Endothelial cell of umbilical vein (primary cell): Measurements from ENCODE around the gene KAT2B. TPM values are rescaled to one million over a fixed set of nuclear protein-coding genes. Genes with fewer than 3 reads are reported as not detected.

Experiments
- BruUV-seq: library from RNA; stranded (reverse); fragments of 400-500 nt; replicated peaks from 2 replicates; lab custom pipeline; 2021; lab: Mats Ljungman, UMichigan
- CTCF ChIA-PET: fragments of 300-600, 350-600 bp; sonication (Branson Sonifier 250); formaldehyde crosslinking; loops from one replicate; lab custom pipeline; 2021; ENCODE audit warnings: antibody characterized with exemption, inconsistent platforms; lab: Charles Lee
- POLR2A ChIA-PET: fragments of 300-600, 350-600 bp; sonication (Branson Sonifier 250); formaldehyde crosslinking; loops from one replicate; lab custom pipeline; 2021; ENCODE audit warnings: antibody characterized with exemption, inconsistent platforms; lab: Charles Lee
- DNase-seq: peaks from one replicate; pipeline ENCODE4 v3.0.0-alpha.2; 2011; ENCODE audit warnings: low read depth, low spot score
- FAIRE-seq: peaks from 2 replicates; lab custom pipeline; 2011; peaks lifted over from hg19 to GRCh38; lab: Jason Lieb, UNC
- H2AFZ ChIP-seq: 2 replicates; pipeline ENCODE4 v1.6.0; 2012; ENCODE audit warnings: low read depth, low read length, control low read depth, inconsistent platforms
- H3K27ac ChIP-seq: 2 replicates; pipeline ENCODE4 v1.5.1; 2011; ENCODE audit warnings: low read depth, mild to moderate bottlenecking, control low read depth, low read length, moderate library complexity; ENCODE audit not compliant: insufficient read depth
- H3K27me3 ChIP-seq, 2 experiments: 2 replicates each; pipeline versions ENCODE4 v1.6.0 to v1.6.1; 2011; ENCODE audit warnings: low read length in 2 of 2, mixed read lengths in 1 of 2; ENCODE audit not compliant: control insufficient read depth in 2 of 2, insufficient read depth in 2 of 2
- H3K36me3 ChIP-seq, 2 experiments: 2 replicates in 1 of 2; 3 replicates in 1 of 2; pipeline ENCODE4 v1.5.1; 2011; ENCODE audit warnings: low read length in 2 of 2, mild to moderate bottlenecking in 1 of 2, moderate library complexity in 1 of 2; ENCODE audit not compliant: control insufficient read depth in 2 of 2, insufficient read depth in 2 of 2; ENCODE audit errors: extremely low read depth in 1 of 2
- H3K4me1 ChIP-seq: 3 replicates; pipeline ENCODE4 v1.5.1; 2011; ENCODE audit warnings: mild to moderate bottlenecking, low read length; ENCODE audit not compliant: control insufficient read depth, insufficient read depth; ENCODE audit errors: extremely low read depth
- H3K4me2 ChIP-seq: 2 replicates; pipeline ENCODE4 v1.6.1; 2011; ENCODE audit warnings: low read length, control low read depth, mixed read lengths; ENCODE audit not compliant: insufficient read depth
- H3K4me3 ChIP-seq, 3 experiments: fragments of 200-600 bp in 1 of 3; sonication (generic), shearing (Covaris generic) in 1 of 3; replicated peaks in 1 of 3; 2 replicates each; pipeline ENCODE4 v1.5.1; 2011 to 2016; ENCODE audit warnings: control low read depth in 3 of 3, low read length in 3 of 3, mild to moderate bottlenecking in 2 of 3, inconsistent platforms in 1 of 3, low read depth in 1 of 3, moderate library complexity in 1 of 3; ENCODE audit not compliant: insufficient read depth in 1 of 3
- H3K79me2 ChIP-seq: 2 replicates; pipeline ENCODE4 v1.6.0; 2012; ENCODE audit warnings: low read length, inconsistent platforms; ENCODE audit not compliant: control insufficient read depth, insufficient read depth
- H3K9ac ChIP-seq: replicated peaks from 2 replicates; pipeline ENCODE3; 2011; ENCODE audit warnings: low read length, control low read depth; ENCODE audit not compliant: insufficient read depth; ENCODE audit errors: extremely low read depth
- H3K9me1 ChIP-seq: replicated peaks from 3 replicates; pipeline ENCODE4 v1.6.0; 2011; ENCODE audit warnings: mild to moderate bottlenecking, low read length; ENCODE audit not compliant: control insufficient read depth, insufficient read depth; ENCODE audit errors: extremely low read depth
- H3K9me3 ChIP-seq: replicated peaks from 2 replicates; pipeline ENCODE4 v1.5.1; 2012; ENCODE audit warnings: low read length, inconsistent platforms; ENCODE audit not compliant: control insufficient read depth, insufficient read depth
- H4K20me1 ChIP-seq: replicated peaks from 2 replicates; pipeline ENCODE3; 2011; ENCODE audit warnings: mild to moderate bottlenecking, low read length; ENCODE audit not compliant: control insufficient read depth, insufficient read depth; ENCODE audit errors: extremely low read depth
- EZH2 ChIP-seq: IDR thresholded peaks from 2 replicates; pipeline ENCODE4 v1.6.1; 2012; ENCODE audit warnings: borderline replicate concordance, low read depth, mild to moderate bottlenecking, moderate library complexity, low read length, inconsistent platforms; ENCODE audit not compliant: severe bottlenecking
- FOS ChIP-seq: IDR thresholded peaks from 2 replicates; pipeline ENCODE4 v1.6.1; 2011; ENCODE audit warnings: mild to moderate bottlenecking, low read length, moderate library complexity, borderline replicate concordance; ENCODE audit not compliant: insufficient read depth
- GATA2 ChIP-seq: IDR thresholded peaks from 2 replicates; pipeline ENCODE4 v1.7.0; 2011; ENCODE audit warnings: low read depth, mild to moderate bottlenecking, moderate library complexity, mixed read lengths, low read length; ENCODE audit not compliant: insufficient read length, insufficient read depth
- JUN ChIP-seq: IDR thresholded peaks from 2 replicates; pipeline ENCODE4 v1.6.1; 2011; ENCODE audit warnings: borderline replicate concordance, low read depth; ENCODE audit not compliant: insufficient read length, insufficient read depth
- MYC ChIP-seq: IDR thresholded peaks from one replicate; pipeline ENCODE4 v1.6.1; 2011; ENCODE audit warnings: mild to moderate bottlenecking, low read depth, low read length
- POLR2A ChIP-seq: IDR thresholded peaks from 2 replicates; pipeline ENCODE4 v1.6.1; 2012; ENCODE audit warnings: low read depth, mild to moderate bottlenecking, control low read depth, low read length
- POLR2AphosphoS5 ChIP-seq: IDR thresholded peaks from 2 replicates; pipeline ENCODE4 v1.6.1; 2012; ENCODE audit warnings: low read depth, mild to moderate bottlenecking, control low read depth, low read length, moderate library complexity; ENCODE audit not compliant: insufficient read depth
- dilution Hi-C: fragments of 300-500 bp; cut with MboI; formaldehyde crosslinking; loops from one replicate; pipeline ENCODE4 v1.15.0; 2019; ENCODE audit warnings: low sequenced_read_pairs; ENCODE audit not compliant: extremely low pct_ligation_motif_present
- intact Hi-C: fragments of 100-400 bp; cut with micrococcal nuclease; formaldehyde crosslinking; loops from one replicate; pipeline ENCODE4 v1.10.0; 2022
- polyA plus RNA-seq, 4 experiments: library from polyadenylated mRNA; depleted of rRNA in 3 of 4; stranded (reverse) in 3 of 4; unstranded in 1 of 4; fragments of >200 nt; gene quantifications; 2 replicates each; pipeline versions ENCODE4 v1.2.1 to v1.2.3, GENCODE V29; 2011 to 2012; ENCODE audit warnings: missing spikeins in 1 of 4
- total RNA-seq: library from RNA; stranded (reverse); gene quantifications from 2 replicates; pipeline ENCODE4 v1.2.3, GENCODE V29; 2021
- TF ChIP-seq, protein P1 (sequence below), 2 donors: IDR thresholded peaks; 1 replicate in 1 of 2; 2 replicates in 1 of 2; pipeline ENCODE4 v1.5.1; 2011; ENCODE audit warnings: low read length in 2 of 2, mild to moderate bottlenecking in 2 of 2, moderate library complexity in 2 of 2, control low read depth in 1 of 2, inconsistent platforms in 1 of 2, low read depth in 1 of 2; ENCODE audit not compliant: insufficient read depth in 1 of 2; ENCODE audit errors: extremely low read depth in 1 of 2
- TF ChIP-seq, protein P2 (sequence below): IDR thresholded peaks from 2 replicates; pipeline ENCODE4 v1.6.1; 2011; ENCODE audit not compliant: insufficient read depth, insufficient read length

Gene KAT2B
- total and polyA plus RNA-seq, 2 donors (not counting 3 experiments of a cell fraction or from before 2014, with no cell fraction given): 2.6 to 11.0 TPM

DNA sequence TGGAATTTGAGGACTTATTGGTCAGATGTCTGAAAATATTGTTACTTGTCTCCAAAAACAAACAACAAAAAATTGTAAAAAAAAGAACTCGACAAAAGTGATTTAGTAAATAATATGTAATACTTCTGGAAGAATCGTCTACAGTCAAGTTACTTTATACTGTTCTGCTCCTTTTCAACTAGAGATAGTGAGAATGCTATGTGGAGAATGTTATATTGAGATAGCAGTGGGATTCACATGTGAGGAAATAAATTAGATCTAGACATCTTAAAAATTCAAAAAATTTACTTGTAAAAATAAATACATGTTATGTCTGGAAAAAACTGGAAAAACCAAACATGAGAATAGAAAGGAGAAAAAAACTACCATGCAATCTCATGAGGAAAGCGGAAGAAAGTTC is 80.8 kb downstream of the KAT2B start:
- no peaks in the 10 kb centered on the region for H3K36me3 ChIP-seq
- no peak overlapping the region for H3K9ac ChIP-seq
- H3K4me3 ChIP-seq: no peak overlapping the region
- no peaks in the 10 kb centered on the region for H4K20me1 ChIP-seq
- no peak overlapping the region for H3K4me2 ChIP-seq
- H3K79me2 ChIP-seq: no peaks in the 10 kb centered on the region
- H3K4me1 ChIP-seq: no peaks in the 10 kb centered on the region
- no peaks in the 10 kb centered on the region for H3K9me3 ChIP-seq
- no TSS peak for BruUV-seq
- FAIRE-seq: no peak
- ChIA-PET POLR2A (no interaction called here), CTCF (interaction anchor here (0.9 kb wide), 1 partner anchor 11 kb away, joined by 3 read pairs; no protein-coding TSS in a partner anchor)
- no peak overlapping the region for H2AFZ ChIP-seq
- TF ChIP-seq JUN: no peak
- TF ChIP-seq FOS: no peak
- no peak for TF ChIP-seq POLR2A
- TF ChIP-seq, protein P1, sequence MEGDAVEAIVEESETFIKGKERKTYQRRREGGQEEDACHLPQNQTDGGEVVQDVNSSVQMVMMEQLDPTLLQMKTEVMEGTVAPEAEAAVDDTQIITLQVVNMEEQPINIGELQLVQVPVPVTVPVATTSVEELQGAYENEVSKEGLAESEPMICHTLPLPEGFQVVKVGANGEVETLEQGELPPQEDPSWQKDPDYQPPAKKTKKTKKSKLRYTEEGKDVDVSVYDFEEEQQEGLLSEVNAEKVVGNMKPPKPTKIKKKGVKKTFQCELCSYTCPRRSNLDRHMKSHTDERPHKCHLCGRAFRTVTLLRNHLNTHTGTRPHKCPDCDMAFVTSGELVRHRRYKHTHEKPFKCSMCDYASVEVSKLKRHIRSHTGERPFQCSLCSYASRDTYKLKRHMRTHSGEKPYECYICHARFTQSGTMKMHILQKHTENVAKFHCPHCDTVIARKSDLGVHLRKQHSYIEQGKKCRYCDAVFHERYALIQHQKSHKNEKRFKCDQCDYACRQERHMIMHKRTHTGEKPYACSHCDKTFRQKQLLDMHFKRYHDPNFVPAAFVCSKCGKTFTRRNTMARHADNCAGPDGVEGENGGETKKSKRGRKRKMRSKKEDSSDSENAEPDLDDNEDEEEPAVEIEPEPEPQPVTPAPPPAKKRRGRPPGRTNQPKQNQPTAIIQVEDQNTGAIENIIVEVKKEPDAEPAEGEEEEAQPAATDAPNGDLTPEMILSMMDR (IDR thresholded peaks at IDR 0.05; ENCODE audit: extremely low read depth in 1 of 2, insufficient read depth in 1 of 2, low read depth in 1 of 2, low read length in 2 of 2): no peak
- TF ChIP-seq GATA2: no peak
- TF ChIP-seq POLR2AphosphoS5: no peak
- TF ChIP-seq, protein P2, sequence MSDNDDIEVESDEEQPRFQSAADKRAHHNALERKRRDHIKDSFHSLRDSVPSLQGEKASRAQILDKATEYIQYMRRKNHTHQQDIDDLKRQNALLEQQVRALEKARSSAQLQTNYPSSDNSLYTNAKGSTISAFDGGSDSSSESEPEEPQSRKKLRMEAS: no peak
- no peak for TF ChIP-seq MYC
- TF ChIP-seq EZH2: no peak
- no peaks in the 10 kb centered on the region for H3K27me3 ChIP-seq
- intact Hi-C loops: no loop called here
- no peak overlapping the region for H3K27ac ChIP-seq
- H3K9me1 ChIP-seq: no peaks in the 10 kb centered on the region
- dilution Hi-C loops: no loop called here
- no peak for DNase-seq
